Activated naive CD8-positive, alpha-beta T cell treated with anti-CD3 and anti-CD28 coated beads for 36 hours (primary cell): ENCODE results near the gene ZNF683. TPM values are rescaled to one million over a fixed set of nuclear protein-coding genes. Genes with fewer than 3 reads are reported as not detected.
A peak's percentile ranks its signal among the peaks of the same experiment; 100 is the strongest.
"Not testable (repeated sequence)": the region's sequence is repeated elsewhere in the genome, so short reads cannot be mapped to it uniquely, and the experiment has no call there.

ENCODE experiments used
- DNase-seq: peaks from one replicate; pipeline ENCODE4 v3.0.0; 2021
- H3K27ac Mint-ChIP-seq: one replicate; pipeline ENCODE4 v1.8.0; 2022; ENCODE audit warnings: mild to moderate bottlenecking, moderate library complexity, mixed read lengths
- H3K27me3 Mint-ChIP-seq: one replicate; pipeline ENCODE4 v1.8.0; 2022; ENCODE audit warnings: mild to moderate bottlenecking, mixed read lengths
- H3K36me3 Mint-ChIP-seq: one replicate; pipeline ENCODE4 v1.8.0; 2021; ENCODE audit warnings: mild to moderate bottlenecking, mixed read lengths
- H3K4me1 Mint-ChIP-seq: one replicate; pipeline ENCODE4 v1.8.0; 2021; ENCODE audit warnings: mixed read lengths
- H3K4me3 Mint-ChIP-seq: one replicate; pipeline ENCODE4 v1.8.0; 2022; ENCODE audit warnings: mild to moderate bottlenecking, moderate library complexity, mixed read lengths
- H3K9me3 Mint-ChIP-seq: one replicate; pipeline ENCODE4 v1.8.0; 2022; ENCODE audit warnings: mixed read lengths
- total RNA-seq, 2 experiments: library from RNA; stranded (reverse); gene quantifications; one replicate each; pipeline ENCODE4 v1.2.3, GENCODE V29; 2021

ZNF683 gene
- total RNA-seq, result under 1 TPM; 0.27 to 0.32 TPM

DNA sequence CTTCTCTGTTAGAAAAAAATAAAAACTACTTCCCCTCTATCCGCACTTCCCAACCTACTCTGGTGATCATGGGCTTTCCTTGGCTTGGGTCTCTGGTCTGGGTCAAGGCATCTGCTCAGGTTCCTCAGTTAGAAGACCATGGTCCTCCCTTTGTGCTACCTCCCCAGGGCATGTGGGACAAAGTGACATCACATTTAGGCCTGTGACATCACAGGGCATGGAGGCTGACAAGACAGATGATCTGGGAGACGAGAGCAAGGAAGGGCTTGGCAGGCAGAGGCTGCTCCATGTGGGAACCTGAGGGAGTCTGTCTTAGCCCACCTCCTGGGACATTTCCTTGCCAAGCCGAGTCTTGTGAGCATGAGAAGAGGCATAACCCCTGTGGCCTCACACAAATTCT lies at the start of gene ZNF683:
TSS of gene ZNF683 (minus strand) at position 140 of the 400 bp plus-strand sequence. CDS start 4,179 bp downstream, outside the sequence.
- H3K4me3 Mint-ChIP-seq, result peak within 1 kb of the TSS; percentile 9
- peaks cover 61% of the 10 kb centered on the region for H3K4me1 Mint-ChIP-seq

DNA sequence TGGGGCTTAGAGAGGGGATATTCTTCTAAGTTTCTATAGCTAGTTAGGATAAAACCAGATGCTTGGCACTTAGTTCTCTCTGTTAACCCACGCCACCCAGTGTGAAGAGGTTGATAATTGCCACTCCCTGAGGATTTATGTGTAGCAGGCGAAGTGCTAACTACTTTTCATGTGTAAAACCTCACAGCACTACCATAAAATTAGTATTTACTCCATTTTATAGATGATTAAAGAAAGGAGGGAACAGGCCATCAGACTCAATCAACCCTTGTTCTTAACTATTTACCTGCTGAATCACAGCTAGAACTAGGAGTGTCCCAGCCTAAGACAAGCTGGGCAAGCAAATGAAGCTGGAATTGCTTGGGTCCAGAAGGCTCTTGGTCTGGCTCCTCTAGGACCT lies 46.9 kb upstream of the ZNF683 start:
- no peak for DNase-seq
- H3K9me3 Mint-ChIP-seq, result no peaks in the 10 kb centered on the region
- no peaks in the 10 kb centered on the region for H3K27me3 Mint-ChIP-seq
- no peak overlapping the region for H3K4me3 Mint-ChIP-seq
- H3K36me3 Mint-ChIP-seq, result no peaks in the 10 kb centered on the region
- H3K4me1 Mint-ChIP-seq, result peaks cover 4% of the 10 kb centered on the region
- no peak overlapping the region for H3K27ac Mint-ChIP-seq

More for the DNA sequence above, at the start of gene ZNF683:
- not testable (repeated sequence) for H3K9me3 Mint-ChIP-seq, H3K36me3 Mint-ChIP-seq, DNase-seq, H3K27me3 Mint-ChIP-seq
- peak within 1 kb of the TSS; percentile 84 for H3K27ac Mint-ChIP-seq

DNA sequence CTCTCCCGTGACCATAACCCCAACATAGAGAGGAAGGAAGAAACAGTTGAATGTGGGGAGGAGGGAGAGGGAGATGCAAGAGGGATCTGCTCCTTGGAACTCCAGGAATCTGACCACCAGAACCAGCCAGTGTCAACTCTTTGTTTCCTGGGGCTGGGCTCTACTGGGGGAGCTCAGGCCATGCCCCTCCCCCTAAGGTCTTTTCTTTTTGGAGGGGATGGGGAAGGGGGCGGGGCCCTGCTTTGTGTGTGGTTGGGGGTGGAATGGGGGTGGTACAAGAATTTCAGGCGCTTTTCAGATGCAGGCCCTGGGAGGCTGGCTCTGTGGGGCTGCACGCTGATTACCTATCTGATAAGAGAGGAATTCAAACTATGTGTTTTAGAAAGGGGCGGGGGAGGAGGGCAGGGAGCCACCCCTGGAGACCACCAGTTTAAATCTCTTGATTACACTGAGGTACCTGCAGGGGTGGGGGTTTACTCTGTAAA lies 46.4 kb upstream of the ZNF683 start:
- Mint-ChIP-seq H3K36me3 (no peaks in the 10 kb centered on the region), H3K27me3 (peaks cover 3% of the 10 kb centered on the region), H3K4me3 (no peak overlapping the region), H3K4me1 (peaks cover 4% of the 10 kb centered on the region), H3K9me3 (no peaks in the 10 kb centered on the region), H3K27ac (no peak overlapping the region)
- no peak for DNase-seq

DNA sequence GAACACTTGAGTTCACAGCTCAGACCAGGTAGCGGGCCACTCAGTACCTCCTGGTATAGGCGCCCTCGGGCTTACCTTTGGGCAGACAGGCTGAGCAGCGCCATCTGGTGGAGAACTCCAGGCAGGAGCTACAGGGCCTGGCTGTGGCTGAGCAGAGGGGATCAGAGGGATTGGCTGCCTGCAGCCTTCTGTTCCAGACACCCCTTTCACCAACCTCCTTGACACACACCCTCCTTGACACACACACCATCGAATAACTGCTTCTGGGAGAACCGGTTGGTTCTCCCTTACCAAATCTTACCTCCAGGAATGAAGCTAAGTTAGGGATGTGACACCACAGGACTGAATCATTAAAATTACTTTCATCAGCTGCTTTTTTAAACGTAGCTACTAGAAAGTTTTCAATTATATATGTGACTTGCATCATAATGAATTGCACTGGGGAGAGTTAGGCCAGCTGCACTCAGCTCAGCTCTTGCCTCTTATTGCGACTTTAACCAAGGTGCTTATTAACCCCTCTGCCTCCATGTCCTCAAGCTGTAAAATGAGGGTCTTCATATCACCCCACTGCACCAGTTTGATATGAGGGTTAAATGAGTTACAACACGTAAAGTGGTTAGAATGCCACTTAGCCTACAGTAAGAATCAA lies 44.7 kb upstream of the ZNF683 start:
- Mint-ChIP-seq H3K36me3 (no peaks in the 10 kb centered on the region), H3K9me3 (no peaks in the 10 kb centered on the region), H3K4me1 (peaks cover 4% of the 10 kb centered on the region), H3K27ac (no peak overlapping the region), H3K4me3 (no peak overlapping the region), H3K27me3 (peaks cover 20% of the 10 kb centered on the region)
- peak; percentile 83 for DNase-seq

DNA sequence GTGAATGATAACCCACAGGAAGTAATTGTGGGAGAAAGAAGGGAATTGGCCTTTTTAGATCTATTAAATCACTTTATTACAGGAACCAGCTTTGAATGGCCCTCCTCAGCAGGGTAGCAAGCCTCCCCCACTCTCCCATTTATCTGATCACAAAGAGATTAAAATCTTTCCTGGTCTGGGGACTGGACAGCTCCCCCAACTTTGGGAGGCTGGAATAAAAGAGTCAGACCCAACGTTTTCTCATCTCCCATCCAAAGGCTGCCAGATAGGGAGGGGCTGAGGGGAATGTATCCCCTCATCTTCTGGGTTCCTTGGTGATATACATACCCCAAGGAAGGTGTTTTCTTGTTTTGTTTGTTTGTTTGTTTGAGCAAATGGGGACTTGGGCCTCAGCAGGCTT lies 40.5 kb upstream of the ZNF683 start:
- Mint-ChIP-seq H3K4me3 (no peak overlapping the region), H3K9me3 (no peaks in the 10 kb centered on the region), H3K27ac (no peak overlapping the region), H3K27me3 (peaks cover 59% of the 10 kb centered on the region), H3K36me3 (no peaks in the 10 kb centered on the region), H3K4me1 (peaks cover 25% of the 10 kb centered on the region)
- no peak for DNase-seq

DNA sequence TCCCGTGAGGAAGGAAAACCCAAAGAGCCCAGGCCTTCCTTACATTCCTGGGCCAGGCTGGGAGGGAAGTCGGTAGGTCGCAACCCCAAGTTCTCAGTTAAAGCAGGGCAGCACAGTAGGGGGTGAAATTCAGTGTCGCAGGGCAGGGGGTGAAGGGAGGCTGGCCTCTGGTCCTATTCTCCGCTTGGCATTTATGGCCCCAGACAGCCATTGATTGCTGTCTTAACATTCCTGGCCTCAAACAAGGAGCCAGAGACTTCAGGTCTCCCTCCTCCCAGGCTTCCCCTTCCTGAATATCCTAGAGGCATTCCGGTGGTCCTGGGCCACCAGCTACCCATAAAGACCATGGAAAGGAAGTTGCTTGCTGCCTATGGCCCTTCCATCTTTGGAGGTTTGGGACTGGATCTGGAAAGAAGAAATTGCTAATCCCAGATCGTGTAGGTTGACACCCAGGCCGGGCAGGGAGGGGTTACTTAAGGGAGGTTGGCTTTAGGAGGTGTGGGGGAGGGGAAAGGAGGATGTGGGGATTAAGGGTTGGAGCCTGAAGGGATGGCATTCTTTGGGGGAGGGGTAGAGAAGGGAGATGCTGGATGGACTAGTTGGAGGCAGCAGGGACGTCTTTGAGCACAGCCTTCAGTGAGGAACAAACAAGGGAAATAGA lies 39.8 kb upstream of the ZNF683 start:
- no peak overlapping the region for H3K4me3 Mint-ChIP-seq
- H3K27me3 Mint-ChIP-seq, result peaks cover 59% of the 10 kb centered on the region
- H3K9me3 Mint-ChIP-seq, result no peaks in the 10 kb centered on the region
- peaks cover 24% of the 10 kb centered on the region for H3K4me1 Mint-ChIP-seq
- DNase-seq, result no peak
- H3K36me3 Mint-ChIP-seq, result no peaks in the 10 kb centered on the region
- H3K27ac Mint-ChIP-seq, result no peak overlapping the region

DNA sequence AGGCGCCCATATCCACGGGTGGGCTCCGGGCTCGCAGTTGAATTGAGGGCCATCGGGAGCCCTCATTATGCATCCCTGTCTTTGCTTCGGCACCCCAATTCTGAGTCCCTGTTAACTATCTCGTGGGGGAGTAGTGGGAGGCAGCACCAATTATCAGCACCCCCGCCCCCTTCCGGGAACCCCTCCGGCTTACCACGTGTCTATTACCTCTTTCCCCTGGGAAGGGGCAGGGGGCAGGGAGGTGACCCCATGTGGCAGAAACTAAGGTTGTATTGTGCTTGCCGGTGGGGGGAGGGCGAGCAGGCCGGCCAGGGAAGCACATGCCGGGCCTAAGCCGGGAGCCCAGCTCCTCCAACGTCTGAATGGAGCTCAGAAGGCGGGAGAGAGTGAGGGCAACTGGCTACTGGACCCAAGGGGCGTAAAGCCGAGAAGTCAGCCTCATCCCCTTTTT lies 39.1 kb upstream of the ZNF683 start:
- Mint-ChIP-seq H3K9me3 (no peaks in the 10 kb centered on the region), H3K4me3 (no peak overlapping the region), H3K27me3 (peaks cover 60% of the 10 kb centered on the region), H3K36me3 (no peaks in the 10 kb centered on the region), H3K4me1 (peaks cover 20% of the 10 kb centered on the region), H3K27ac (no peak overlapping the region)
- no peak for DNase-seq

DNA sequence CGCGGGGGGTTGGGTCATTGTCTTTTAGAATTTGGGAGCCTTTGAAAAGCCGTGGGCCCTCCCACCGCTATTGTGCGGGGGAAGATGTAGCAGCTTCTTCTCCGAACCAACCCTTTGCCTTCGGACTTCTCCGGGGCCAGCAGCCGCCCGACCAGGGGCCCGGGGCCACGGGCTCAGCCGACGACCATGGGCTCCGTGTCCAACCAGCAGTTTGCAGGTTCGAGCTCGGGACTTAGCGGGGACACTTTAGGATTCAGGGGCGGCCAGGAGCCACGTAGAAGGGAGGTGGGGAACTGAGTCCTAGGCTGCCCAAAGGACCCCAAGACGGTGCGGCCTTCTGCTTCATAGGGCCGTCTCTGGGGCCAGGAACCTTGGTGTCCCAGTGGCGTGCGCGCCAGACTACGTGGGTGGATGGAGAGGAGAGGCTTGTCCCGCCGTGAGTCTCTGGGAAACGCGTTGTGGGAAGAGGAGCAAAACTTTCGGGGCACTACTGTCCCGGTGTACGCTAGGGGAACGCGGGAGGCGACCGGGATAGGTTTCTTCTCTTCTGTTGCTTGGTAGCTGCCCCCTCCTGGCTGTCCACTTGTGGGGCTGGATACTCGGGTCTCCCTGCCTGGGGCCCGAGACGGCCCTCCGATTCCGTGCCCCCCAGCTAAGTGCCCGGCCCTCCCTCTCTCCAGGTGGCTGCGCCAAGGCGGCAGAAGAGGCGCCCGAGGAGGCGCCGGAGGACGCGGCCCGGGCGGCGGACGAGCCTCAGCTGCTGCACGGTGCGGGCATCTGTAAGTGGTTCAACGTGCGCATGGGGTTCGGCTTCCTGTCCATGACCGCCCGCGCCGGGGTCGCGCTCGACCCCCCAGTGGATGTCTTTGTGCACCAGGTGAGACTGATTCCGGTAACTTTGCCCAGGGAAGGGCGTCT lies 38.4 kb upstream of the ZNF683 start, which contains the start of gene LIN28A:
TSS of gene LIN28A (plus strand) at position 112 of the 918 bp plus-strand sequence. CDS start at position 187, 75 bp downstream.
- Mint-ChIP-seq H3K36me3 (no peaks in the 10 kb centered on the region), H3K4me1 (peaks cover 20% of the 10 kb centered on the region), H3K4me3 (no peak within 1 kb of the TSS), H3K27ac (no peak within 1 kb of the TSS), H3K27me3 (peaks cover 66% of the 10 kb centered on the region), H3K9me3 (no peaks in the 10 kb centered on the region)
- no peak for DNase-seq

DNA sequence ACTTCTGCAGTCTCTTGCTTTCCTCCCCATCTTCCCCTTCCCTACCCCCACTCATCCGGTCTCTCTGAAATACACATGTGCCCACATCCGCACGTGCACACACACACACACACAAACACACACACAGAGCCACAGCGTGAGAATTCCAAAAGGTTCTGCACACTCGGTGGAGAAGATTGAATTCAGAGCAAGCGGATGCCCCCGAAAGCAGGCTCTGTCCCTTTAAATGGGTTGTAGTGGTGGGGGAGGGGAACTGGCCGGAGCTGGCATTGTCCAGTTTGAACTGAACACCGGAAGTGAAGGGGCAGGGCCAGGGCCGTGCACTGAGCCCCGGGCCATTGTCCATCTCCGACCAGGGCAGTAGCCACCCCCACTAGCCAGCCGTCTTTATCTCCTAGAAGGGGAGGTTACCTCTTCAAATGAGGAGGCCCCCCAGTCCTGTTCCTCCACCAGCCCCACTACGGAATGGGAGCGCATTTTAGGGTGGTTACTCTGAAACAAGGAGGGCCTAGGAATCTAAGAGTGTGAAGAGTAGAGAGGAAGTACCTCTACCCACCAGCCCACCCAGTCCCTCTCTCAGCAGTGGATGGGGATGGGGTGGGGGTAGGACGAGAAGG lies 36.7 kb upstream of the ZNF683 start:
- Mint-ChIP-seq H3K4me3 (no peak overlapping the region), H3K27ac (no peak overlapping the region), H3K4me1 (peaks cover 20% of the 10 kb centered on the region), H3K27me3 (peaks cover 66% of the 10 kb centered on the region), H3K9me3 (no peaks in the 10 kb centered on the region), H3K36me3 (no peaks in the 10 kb centered on the region)
- no peak for DNase-seq

DNA sequence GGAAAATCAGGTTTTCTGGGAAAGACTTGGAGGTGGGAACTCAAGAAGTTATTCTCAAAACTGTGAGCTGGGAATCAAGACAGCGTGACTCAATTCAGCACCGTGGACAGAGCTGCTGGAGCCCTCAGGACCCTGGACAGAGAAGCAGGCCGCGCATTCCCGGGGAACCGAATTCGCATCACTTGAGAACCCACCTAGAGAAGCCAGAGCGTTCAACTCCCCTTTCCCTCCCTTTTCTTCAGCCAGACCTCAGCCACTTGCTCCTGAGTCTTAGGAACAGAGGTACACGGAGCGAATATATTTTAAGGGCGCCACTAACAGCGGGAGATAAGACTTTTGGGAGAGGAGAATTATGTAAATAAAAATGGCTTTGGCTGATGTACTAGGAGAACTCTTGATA lies 36.1 kb upstream of the ZNF683 start:
- no peak overlapping the region for H3K27ac Mint-ChIP-seq
- peak; percentile 63 for DNase-seq
- H3K27me3 Mint-ChIP-seq, result peaks cover 62% of the 10 kb centered on the region
- H3K4me3 Mint-ChIP-seq, result no peak overlapping the region
- no peaks in the 10 kb centered on the region for H3K9me3 Mint-ChIP-seq
- H3K36me3 Mint-ChIP-seq, result no peaks in the 10 kb centered on the region
- H3K4me1 Mint-ChIP-seq, result peaks cover 20% of the 10 kb centered on the region

DNA sequence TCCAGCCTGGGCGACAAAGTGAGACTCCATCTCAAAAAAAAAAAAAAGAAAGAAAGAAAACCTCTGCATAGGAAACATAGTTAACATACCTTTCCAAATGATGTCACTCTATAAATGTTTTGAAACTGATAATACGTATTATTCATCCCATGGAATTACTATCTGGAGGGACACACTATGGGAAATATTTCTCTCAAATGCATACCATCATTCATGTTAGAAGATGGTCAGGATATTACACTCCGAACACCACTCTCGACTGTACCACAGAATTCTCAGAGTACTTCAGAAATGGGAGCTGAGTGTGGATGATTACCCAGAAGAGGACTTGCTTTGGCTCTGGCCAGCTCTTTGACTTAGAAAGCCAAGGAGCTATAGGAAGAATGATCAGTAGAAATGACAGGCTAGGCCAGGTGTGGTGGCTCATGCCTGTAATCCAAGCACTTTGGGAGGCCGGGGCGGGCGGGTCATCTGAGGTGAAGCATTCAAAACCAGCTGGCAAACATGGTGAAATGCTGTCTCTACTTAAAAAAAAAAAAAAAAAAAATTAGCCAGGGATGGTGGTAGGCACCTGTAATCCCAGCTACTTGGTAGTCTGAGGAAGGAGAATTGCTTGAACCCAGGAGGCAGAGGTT lies 32.8 kb upstream of the ZNF683 start:
- Mint-ChIP-seq H3K27me3 (peaks cover 43% of the 10 kb centered on the region), H3K4me1 (peaks cover 14% of the 10 kb centered on the region), H3K36me3 (no peaks in the 10 kb centered on the region), H3K27ac (no peak overlapping the region), H3K9me3 (no peaks in the 10 kb centered on the region), H3K4me3 (no peak overlapping the region)
- no peak for DNase-seq

DNA sequence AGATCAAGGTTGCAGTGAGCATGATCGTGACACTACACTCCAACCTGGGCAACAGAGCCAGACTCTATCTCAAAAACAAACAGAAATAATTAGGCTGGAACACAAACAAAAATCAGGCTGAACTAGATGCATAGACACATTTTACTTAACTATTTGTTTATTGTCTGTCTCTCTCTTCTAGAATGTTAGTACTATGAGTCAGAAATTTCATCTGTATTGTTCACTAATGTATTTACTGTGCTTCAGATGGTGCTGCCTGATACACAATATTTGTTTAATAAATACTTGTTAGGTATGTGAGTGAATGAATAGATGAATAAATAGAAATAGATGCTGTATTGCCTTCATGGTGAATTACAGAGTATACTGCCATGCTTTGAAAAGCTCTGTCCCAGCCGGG lies 32.1 kb upstream of the ZNF683 start:
- Mint-ChIP-seq H3K4me3 (no peak overlapping the region), H3K36me3 (no peaks in the 10 kb centered on the region), H3K9me3 (no peaks in the 10 kb centered on the region), H3K27me3 (peaks cover 35% of the 10 kb centered on the region), H3K4me1 (peaks cover 12% of the 10 kb centered on the region), H3K27ac (no peak overlapping the region)
- no peak for DNase-seq

DNA sequence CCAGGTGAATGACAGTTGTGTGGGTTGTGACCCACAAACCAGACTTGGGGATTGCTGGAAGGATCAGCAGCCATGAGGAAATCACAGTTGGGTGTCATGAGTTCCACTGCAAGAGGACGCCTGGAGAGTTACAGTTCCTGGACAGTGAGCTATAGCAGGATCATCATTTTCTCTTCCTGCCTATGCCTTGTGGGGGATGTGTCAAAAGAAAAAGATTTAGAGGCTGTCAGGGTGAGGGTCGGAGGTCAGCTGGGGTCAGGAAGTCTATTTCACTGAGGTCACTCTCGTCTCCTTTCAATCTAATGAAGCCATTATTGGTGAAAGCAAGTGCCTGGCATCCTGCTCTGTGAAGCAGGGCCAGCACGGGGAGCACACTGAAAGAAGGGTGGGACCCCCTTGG lies 31.1 kb upstream of the ZNF683 start:
- Mint-ChIP-seq H3K27ac (no peak overlapping the region), H3K9me3 (no peaks in the 10 kb centered on the region)

DNA sequence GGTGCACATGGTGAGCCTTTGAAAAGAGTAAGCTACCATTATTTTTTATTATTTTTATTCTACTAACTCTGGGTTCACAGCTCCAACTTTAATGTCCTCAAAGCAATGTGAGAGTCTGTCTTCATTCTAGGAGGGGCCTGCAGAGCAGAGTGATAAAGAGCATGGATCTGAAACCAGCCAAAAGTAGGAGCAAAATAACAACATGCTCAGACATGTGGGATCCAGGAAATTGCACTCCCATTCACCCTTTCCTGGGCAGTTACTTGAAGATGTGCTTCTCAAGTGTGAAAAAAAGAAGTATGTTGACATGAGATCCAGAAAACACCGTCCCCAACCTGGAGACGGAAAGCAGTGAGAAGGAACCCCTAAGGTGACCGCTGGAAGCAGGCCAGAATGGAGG lies 29.3 kb upstream of the ZNF683 start:
- Mint-ChIP-seq H3K4me1 (peaks cover 3% of the 10 kb centered on the region), H3K27ac (no peak overlapping the region), H3K27me3 (peaks cover 22% of the 10 kb centered on the region), H3K9me3 (no peaks in the 10 kb centered on the region), H3K36me3 (no peaks in the 10 kb centered on the region), H3K4me3 (no peak overlapping the region)
- DNase-seq, result no peak

More for the DNA sequence above, 31.1 kb upstream of the ZNF683 start:
- no peak for DNase-seq
- no peak overlapping the region for H3K4me3 Mint-ChIP-seq
- H3K4me1 Mint-ChIP-seq, result peaks cover 3% of the 10 kb centered on the region
- peaks cover 26% of the 10 kb centered on the region for H3K27me3 Mint-ChIP-seq
- H3K36me3 Mint-ChIP-seq, result no peaks in the 10 kb centered on the region
